H9 (cell line): ENCODE measurements around the gene PLEKHM1. TPM values are rescaled to one million over a fixed set of nuclear protein-coding genes. Genes with fewer than 3 reads are reported as not detected.
"Not testable (repeated sequence)": the region's sequence is repeated elsewhere in the genome, so short reads cannot be mapped to it uniquely, and the experiment has no call there.

Experiments used
- DNase-seq: peaks from one replicate; pipeline ENCODE4 v3.0.0-alpha.2; 2017
- H2AFZ ChIP-seq: one replicate; pipeline ENCODE4 v1.6.1; 2013; ENCODE audit warnings: mild to moderate bottlenecking, low read length, control low read depth, moderate library complexity
- H2AK5ac ChIP-seq: 2 replicates; pipeline ENCODE4 v1.6.1; 2013; ENCODE audit warnings: low read length, control low read depth, mixed read lengths; ENCODE audit not compliant: insufficient read length
- H2BK120ac ChIP-seq: one replicate; pipeline ENCODE4 v1.6.1; 2013; ENCODE audit warnings: low read depth, mild to moderate bottlenecking, low read length, control low read depth, inconsistent platforms; ENCODE audit not compliant: poor library complexity, severe bottlenecking
- H2BK12ac ChIP-seq: 2 replicates; pipeline ENCODE4 v1.6.1; 2013; ENCODE audit warnings: low read length, control low read depth, mixed read lengths, low read depth; ENCODE audit not compliant: insufficient read length
- H2BK15ac ChIP-seq: 2 replicates; pipeline ENCODE4 v1.6.1; 2013; ENCODE audit warnings: low read depth, low read length, control low read depth
- H2BK20ac ChIP-seq: one replicate; pipeline ENCODE4 v1.6.1; 2013; ENCODE audit warnings: low read depth, mild to moderate bottlenecking, low read length, control low read depth, inconsistent platforms; ENCODE audit not compliant: poor library complexity, severe bottlenecking
- H2BK5ac ChIP-seq: 2 replicates; pipeline ENCODE4 v1.6.1; 2013; ENCODE audit warnings: low read length, control low read depth, mixed read lengths; ENCODE audit not compliant: insufficient read length
- H3K14ac ChIP-seq: 2 replicates; pipeline ENCODE4 v1.6.1; 2013; ENCODE audit warnings: low read length, control low read depth; ENCODE audit not compliant: insufficient read depth
- H3K18ac ChIP-seq: 2 replicates; pipeline ENCODE4 v1.6.1; 2013; ENCODE audit warnings: low read depth, mild to moderate bottlenecking, mixed read lengths, low read length, control low read depth; ENCODE audit not compliant: insufficient read length
- H3K23ac ChIP-seq: 2 replicates; pipeline ENCODE4 v1.6.1; 2013; ENCODE audit warnings: low read length, control low read depth, mixed read lengths, low read depth; ENCODE audit not compliant: insufficient read length
- H3K23me2 ChIP-seq: 2 replicates; pipeline ENCODE4 v1.6.1; 2013; ENCODE audit warnings: low read depth, mild to moderate bottlenecking, mixed read lengths, low read length, control low read depth; ENCODE audit not compliant: insufficient read length, poor library complexity, severe bottlenecking
- H3K27ac ChIP-seq: 2 replicates; pipeline ENCODE4 v1.5.1; 2013; ENCODE audit warnings: low read length, control low read depth, mixed read lengths, low read depth; ENCODE audit not compliant: insufficient read length
- H3K27me3 ChIP-seq: 2 replicates; pipeline ENCODE4 v1.6.1; 2013; ENCODE audit warnings: low read length, control low read depth, inconsistent platforms; ENCODE audit not compliant: insufficient read depth
- H3K4ac ChIP-seq: 2 replicates; pipeline ENCODE4 v1.6.1; 2013; ENCODE audit warnings: low read depth, mild to moderate bottlenecking, control low read depth, inconsistent platforms, low read length, moderate library complexity
- H3K4me1 ChIP-seq: 2 replicates; pipeline ENCODE4 v1.6.1; 2013; ENCODE audit warnings: low read length, control low read depth, inconsistent platforms; ENCODE audit not compliant: insufficient read depth
- H3K4me2 ChIP-seq: 2 replicates; pipeline ENCODE4 v1.6.1; 2013; ENCODE audit warnings: low read length, control low read depth, mixed read lengths; ENCODE audit not compliant: insufficient read length, insufficient read depth
- H3K56ac ChIP-seq: 2 replicates; pipeline ENCODE4 v1.6.1; 2013; ENCODE audit warnings: low read depth, mild to moderate bottlenecking, mixed read lengths, low read length, control low read depth; ENCODE audit not compliant: insufficient read length
- H3K79me1 ChIP-seq: 2 replicates; pipeline ENCODE4 v1.6.1; 2013; ENCODE audit warnings: low read depth, mild to moderate bottlenecking, moderate library complexity, low read length, control low read depth, inconsistent platforms; ENCODE audit not compliant: insufficient read depth, poor library complexity, severe bottlenecking
- H3K79me2 ChIP-seq: 2 replicates; pipeline ENCODE4 v1.6.1; 2013; ENCODE audit warnings: low read length, control low read depth, inconsistent platforms; ENCODE audit not compliant: insufficient read depth
- H3K9ac ChIP-seq: 2 replicates; pipeline ENCODE4 v1.6.1; 2013; ENCODE audit warnings: low read length, control low read depth, mixed read lengths; ENCODE audit not compliant: insufficient read length; ENCODE audit errors: extremely low read depth
- H3K9me3 ChIP-seq: one replicate; pipeline ENCODE4 v1.6.1; 2013; ENCODE audit warnings: low read depth, low read length, inconsistent platforms; ENCODE audit not compliant: control insufficient read depth
- H3T11ph ChIP-seq: one replicate; pipeline ENCODE4 v1.6.1; 2013; ENCODE audit warnings: mild to moderate bottlenecking, low read length, control low read depth, inconsistent platforms
- H4K20me1 ChIP-seq: one replicate; pipeline ENCODE4 v1.6.1; 2013; ENCODE audit not compliant: control insufficient read depth, insufficient read length, insufficient read depth
- H4K5ac ChIP-seq: 2 replicates; pipeline ENCODE4 v1.6.1; 2013; ENCODE audit warnings: low read depth, mild to moderate bottlenecking, mixed read lengths, low read length, control low read depth; ENCODE audit not compliant: insufficient read length
- H4K8ac ChIP-seq: replicated peaks from 2 replicates; pipeline ENCODE4 v1.6.1; 2013; ENCODE audit warnings: low read length, control low read depth, mixed read lengths, low read depth; ENCODE audit not compliant: insufficient read length
- H4K91ac ChIP-seq: 2 replicates; pipeline ENCODE4 v1.6.1; 2013; ENCODE audit warnings: low read depth, mild to moderate bottlenecking, moderate library complexity, mixed read lengths, low read length, control low read depth; ENCODE audit not compliant: insufficient read length
- H3K27ac Mint-ChIP-seq, 3 experiments: 2 replicates in 2 of 3; 3 replicates in 1 of 3; pipeline ENCODE4 v1.8.0; 2020 to 2021; ENCODE audit warnings: mixed read lengths in 3 of 3, mild to moderate bottlenecking in 1 of 3, moderate library complexity in 1 of 3
- H3K27me3 Mint-ChIP-seq: 2 replicates; pipeline ENCODE4 v1.8.0; 2021; ENCODE audit warnings: low read depth, mild to moderate bottlenecking, moderate library complexity, mixed read lengths
- H3K36me3 Mint-ChIP-seq, 3 experiments: 2 replicates in 2 of 3; 3 replicates in 1 of 3; pipeline ENCODE4 v1.8.0; 2020 to 2021; ENCODE audit warnings: low read depth in 3 of 3, mixed read lengths in 3 of 3; ENCODE audit not compliant: insufficient read depth in 1 of 3
- H3K4me1 Mint-ChIP-seq, 2 experiments: 2 replicates each; pipeline ENCODE4 v1.8.0; 2020; ENCODE audit warnings: mixed read lengths in 2 of 2
- H3K4me3 Mint-ChIP-seq, 2 experiments: 2 replicates in 1 of 2; 3 replicates in 1 of 2; pipeline ENCODE4 v1.8.0; 2020 to 2021; ENCODE audit warnings: mild to moderate bottlenecking in 2 of 2, mixed read lengths in 2 of 2, moderate library complexity in 1 of 2
- H3K9me3 Mint-ChIP-seq, 2 experiments: 2 replicates in 1 of 2; 3 replicates in 1 of 2; pipeline ENCODE4 v1.8.0; 2020; ENCODE audit warnings: mild to moderate bottlenecking in 2 of 2, mixed read lengths in 2 of 2, moderate library complexity in 1 of 2
- WGBS: extraction: QIAGEN DNeasy Blood & Tissue Kit; methylation state at CpG from one replicate; pipeline ENCODE4 v1.1.7; 2013; ENCODE audit warnings: missing lambda C conversion rate, low lambda C conversion rate, mixed read lengths; ENCODE audit not compliant: insufficient read length; ENCODE audit errors: extremely low coverage; 5-methylcytosine and 5-hydroxymethylcytosine counted together
- total RNA-seq: library from RNA; stranded (reverse); gene quantifications from 2 replicates; pipeline ENCODE4 v1.2.1, GENCODE V29; 2021

The PLEKHM1 gene
- total RNA-seq, 1 experiment from 2014 or later = 20.7 TPM

GRCh38 chr17:45499208-45499607, 8.7 kb upstream of the PLEKHM1 start:
- H4K5ac ChIP-seq, H2BK5ac ChIP-seq, H3K4me2 ChIP-seq, H2BK15ac ChIP-seq, DNase-seq, H4K20me1 ChIP-seq, H3K18ac ChIP-seq, H3K56ac ChIP-seq, H3K27ac Mint-ChIP-seq, H3K14ac ChIP-seq, H3K36me3 Mint-ChIP-seq, H3K9me3 ChIP-seq, H3K9me3 Mint-ChIP-seq, H2AK5ac ChIP-seq, H3K27me3 Mint-ChIP-seq, H2BK12ac ChIP-seq, H3K27me3 ChIP-seq, H3K23me2 ChIP-seq, H3K27ac ChIP-seq, H3K4ac ChIP-seq, H3K23ac ChIP-seq, H3K79me1 ChIP-seq, H3K4me1 ChIP-seq, H4K91ac ChIP-seq, H4K8ac ChIP-seq, H3K9ac ChIP-seq, H2BK120ac ChIP-seq, H3K4me3 Mint-ChIP-seq, H3K4me1 Mint-ChIP-seq, H2BK20ac ChIP-seq, H3T11ph ChIP-seq, H2AFZ ChIP-seq, H3K79me2 ChIP-seq: not testable (repeated sequence)
- WGBS = no CpG with 5 or more reads among the region's 3 CpGs

GRCh38 chr17:45498377-45498776, 7.9 kb upstream of the PLEKHM1 start:
- not testable (repeated sequence) for H3K4ac ChIP-seq, H3K4me2 ChIP-seq, H3K79me1 ChIP-seq, H3K23me2 ChIP-seq, H3K36me3 Mint-ChIP-seq, H3K9me3 ChIP-seq, H3K9me3 Mint-ChIP-seq, H4K8ac ChIP-seq, H3K27ac ChIP-seq, H3K79me2 ChIP-seq, H2BK15ac ChIP-seq, H3K9ac ChIP-seq, H3K23ac ChIP-seq, H3K4me1 ChIP-seq, H3K27me3 Mint-ChIP-seq, H2AFZ ChIP-seq, H3K18ac ChIP-seq, H3K27me3 ChIP-seq, H2BK5ac ChIP-seq, H3K56ac ChIP-seq, H2AK5ac ChIP-seq, H2BK120ac ChIP-seq, H4K5ac ChIP-seq, H4K20me1 ChIP-seq, H3K27ac Mint-ChIP-seq, DNase-seq, H3K14ac ChIP-seq, H3K4me3 Mint-ChIP-seq, H3T11ph ChIP-seq, H3K4me1 Mint-ChIP-seq, H2BK20ac ChIP-seq, H4K91ac ChIP-seq, H2BK12ac ChIP-seq
- no CpG with 5 or more reads among the region's 6 CpGs for WGBS
